ENCODE measurements around the gene TBC1D5. TPM values are rescaled to one million over a fixed set of nuclear protein-coding genes. Genes with fewer than 3 reads are reported as not detected.

The TBC1D5 gene
- total RNA-seq, 3 donors from 2014 or later: 70.1 to 109 (median 90.1) TPM

DNA sequence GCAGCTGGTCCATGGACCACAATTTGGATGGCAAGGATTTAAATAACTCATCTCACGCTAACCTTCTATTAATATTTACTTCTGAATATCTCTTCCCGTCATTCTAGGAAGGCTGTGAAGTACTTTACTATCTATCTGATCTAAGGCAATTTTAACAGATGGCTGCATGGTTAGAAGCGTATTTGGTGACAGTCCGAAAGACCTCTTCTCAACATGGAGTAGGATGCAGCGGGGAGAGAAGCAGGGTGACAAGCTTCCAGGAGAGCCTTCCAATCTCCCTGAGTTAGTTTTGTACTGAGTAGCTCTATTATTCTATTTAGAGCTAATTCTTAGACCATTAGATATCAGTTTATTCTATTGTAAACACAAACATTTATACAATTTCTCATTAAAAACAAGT is 548.3 kb downstream of the TBC1D5 start:
- no peak for DNase-seq (ENCODE audit: low spot score in 2 of 2)
- Histone ChIP-seq H3K4me1 (no peaks in the 10 kb centered on the region), H3K27ac (no peak overlapping the region), H3K27me3 (no peaks in the 10 kb centered on the region), H3K9me3 (no peaks in the 10 kb centered on the region), H3K4me3 (no peak overlapping the region), H3K36me3 (no peaks in the 10 kb centered on the region)
- intact Hi-C loops (cut with DNase I; ENCODE audit: low total_unique reads): no loop called here
- no peak for TF ChIP-seq POLR2A (IDR thresholded peaks at IDR 0.05)
- no peak for TF ChIP-seq CTCF (IDR thresholded peaks at IDR 0.05)
- TF ChIP-seq POLR2AphosphoS5 (IDR thresholded peaks at IDR 0.05): no peak

DNA sequence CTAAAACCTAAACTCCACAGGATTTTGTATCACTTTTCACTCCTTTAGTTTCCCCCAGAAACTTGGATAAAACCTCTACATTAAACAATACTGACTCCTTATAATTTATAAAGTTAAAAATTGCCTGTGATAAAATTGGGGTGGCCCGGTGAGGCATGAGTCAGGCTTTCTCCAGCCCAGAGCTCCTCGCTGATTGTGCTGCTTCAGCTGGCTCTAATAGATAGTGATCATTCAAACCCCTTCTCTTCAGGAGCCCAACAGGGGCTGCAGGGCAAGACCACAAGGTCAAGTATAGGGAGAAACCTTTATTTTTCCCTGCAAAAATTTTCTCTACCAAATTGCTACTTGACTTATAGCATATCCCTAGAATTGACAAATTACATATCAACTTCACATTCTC is 549.4 kb downstream of the TBC1D5 start:
- no peaks in the 10 kb centered on the region for H3K36me3 ChIP-seq
- no peaks in the 10 kb centered on the region for H3K9me3 ChIP-seq
- intact Hi-C loops (cut with DNase I; ENCODE audit: low total_unique reads): no loop called here
- no peaks in the 10 kb centered on the region for H3K4me1 ChIP-seq
- no peak for DNase-seq (ENCODE audit: low spot score in 2 of 2)
- H3K4me3 ChIP-seq: no peak overlapping the region
- TF ChIP-seq CTCF (IDR thresholded peaks at IDR 0.05) (no peak), POLR2AphosphoS5 (IDR thresholded peaks at IDR 0.05) (no peak), POLR2A (IDR thresholded peaks at IDR 0.05) (no peak)
- H3K27ac ChIP-seq: no peak overlapping the region
- no peaks in the 10 kb centered on the region for H3K27me3 ChIP-seq

- H3K36me3 ChIP-seq: no peaks in the 10 kb centered on the region
- intact Hi-C loops (cut with DNase I; ENCODE audit: low total_unique reads): no loop called here
- DNase-seq (ENCODE audit: low spot score in 2 of 2): no peak
Observed at GRCh38 chr3:17190353-17191078, 551.9 kb downstream of the TBC1D5 start.

GRCh38 chr3:17188378-17188777 is 554.1 kb downstream of the TBC1D5 start:
- TF ChIP-seq POLR2A (IDR thresholded peaks at IDR 0.05) (no peak), CTCF (IDR thresholded peaks at IDR 0.05) (no peak), POLR2AphosphoS5 (IDR thresholded peaks at IDR 0.05) (no peak)
- intact Hi-C loops (cut with DNase I; ENCODE audit: low total_unique reads): no loop called here
- Histone ChIP-seq H3K4me1 (no peaks in the 10 kb centered on the region), H3K27me3 (no peaks in the 10 kb centered on the region), H3K36me3 (no peaks in the 10 kb centered on the region), H3K27ac (no peak overlapping the region), H3K4me3 (no peak overlapping the region), H3K9me3 (no peaks in the 10 kb centered on the region)
- DNase-seq (ENCODE audit: low spot score in 2 of 2): no peak

More at GRCh38 chr3:17190353-17191078, 551.9 kb downstream of the TBC1D5 start:
- no peak overlapping the region for H3K27ac ChIP-seq
- no peaks in the 10 kb centered on the region for H3K9me3 ChIP-seq
- no peaks in the 10 kb centered on the region for H3K27me3 ChIP-seq
- no peaks in the 10 kb centered on the region for H3K4me1 ChIP-seq
- H3K4me3 ChIP-seq: no peak overlapping the region
- no peak for TF ChIP-seq POLR2AphosphoS5 (IDR thresholded peaks at IDR 0.05)

GRCh38 chr3:17187589-17188184 is 554.7 kb downstream of the TBC1D5 start:
- TF ChIP-seq CTCF (IDR thresholded peaks at IDR 0.05) (no peak), POLR2A (IDR thresholded peaks at IDR 0.05) (no peak)
- no peaks in the 10 kb centered on the region for H3K4me1 ChIP-seq
- no peak overlapping the region for H3K4me3 ChIP-seq
- H3K27me3 ChIP-seq: no peaks in the 10 kb centered on the region
- no peaks in the 10 kb centered on the region for H3K9me3 ChIP-seq
- no peaks in the 10 kb centered on the region for H3K36me3 ChIP-seq
- DNase-seq (ENCODE audit: low spot score in 2 of 2): no peak
- H3K27ac ChIP-seq: no peak overlapping the region
- intact Hi-C loops (cut with DNase I; ENCODE audit: low total_unique reads): no loop called here

All from breast epithelium (tissue), 4 donors.